Limb (tissue), 2 donors: ENCODE measurements around the gene BAMBI.

Source experiments
- DNase-seq, 2 donors: peaks; one replicate each; pipeline ENCODE4 v3.0.0-alpha.2; 2016; ENCODE audit errors: extremely low spot score in 2 of 2

Gene BAMBI

GRCh38 chr10:28704464-28705161, 27.3 kb downstream of the BAMBI start:
- DNase-seq, result peak in 1 of 2 donors; percentile 40

GRCh38 chr10:28705472-28705871, 28.2 kb downstream of the BAMBI start:
- DNase-seq, result no peak

DNA sequence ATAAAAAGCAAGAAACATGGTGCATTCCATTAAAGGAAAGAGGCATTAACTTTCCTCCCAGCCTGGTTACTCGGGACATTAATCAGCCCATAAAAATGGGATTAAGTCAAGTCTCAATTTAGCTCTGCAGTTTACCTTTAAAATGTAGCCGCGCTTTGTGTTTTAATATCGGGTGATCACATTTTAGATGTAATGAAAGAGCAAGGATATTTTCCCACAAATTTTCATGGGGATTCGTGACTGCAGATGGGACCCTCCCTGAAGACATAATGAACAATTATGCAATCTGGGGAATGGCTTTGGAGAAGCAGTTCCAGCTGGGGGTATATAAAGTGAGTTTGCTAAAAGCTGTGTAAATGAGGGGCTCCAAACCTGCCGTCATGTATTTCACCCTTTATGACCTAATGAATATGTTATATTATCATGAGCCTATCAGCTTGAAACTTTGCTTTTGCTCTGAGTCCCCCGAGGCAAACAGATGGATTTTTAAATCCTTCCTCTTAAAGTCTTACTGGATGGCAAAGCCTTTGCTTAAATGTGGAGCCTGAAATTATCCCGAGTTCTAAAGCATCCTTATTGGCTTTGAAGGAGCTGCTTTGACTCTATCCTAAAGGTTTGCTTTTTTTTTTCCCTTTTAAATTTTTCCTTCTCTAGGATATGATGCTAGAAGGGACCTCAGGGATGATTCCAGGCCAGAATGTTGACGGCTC, 31.8 kb downstream of the BAMBI start:
- no peak for DNase-seq

DNA sequence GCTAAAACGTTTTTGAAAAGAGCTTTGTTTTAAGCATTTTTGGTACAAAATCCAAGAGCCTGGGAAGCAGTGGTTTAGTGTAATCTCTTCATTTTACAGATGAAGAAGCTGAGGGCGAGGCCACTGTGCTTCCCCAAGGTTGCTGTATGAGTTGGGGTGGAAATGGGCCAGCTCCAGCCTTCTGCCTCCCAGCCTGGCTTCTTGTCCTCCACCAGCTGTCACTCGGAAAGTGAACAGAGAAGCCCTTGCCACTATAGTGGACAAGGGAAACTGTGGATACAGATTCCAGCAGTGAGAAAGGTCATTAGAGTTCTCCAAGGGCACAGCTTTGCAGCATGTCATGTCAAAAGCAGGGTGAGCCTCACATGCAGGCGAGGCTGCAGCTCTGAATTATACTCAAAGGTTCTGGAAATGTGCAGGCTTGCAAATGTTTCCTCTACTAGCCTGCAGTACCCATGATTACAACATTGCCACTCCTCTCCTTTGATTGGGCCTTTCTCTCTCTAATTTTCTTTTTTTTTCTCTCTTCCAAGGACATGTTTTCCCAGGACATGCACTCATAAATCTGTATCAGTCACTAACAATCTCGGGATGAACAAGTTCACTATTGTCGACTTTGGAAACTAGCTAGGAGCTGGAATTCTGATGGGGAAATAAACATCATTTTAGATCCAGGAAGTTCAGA, 33.0 kb downstream of the BAMBI start:
- DNase-seq, result no peak

GRCh38 chr10:28711041-28711440, 33.7 kb downstream of the BAMBI start:
- no peak for DNase-seq

- DNase-seq, result no peak
Measured at GRCh38 chr10:28711776-28712175, 34.5 kb downstream of the BAMBI start.

- DNase-seq, result no peak
Measured at GRCh38 chr10:28713626-28714352, 36.5 kb downstream of the BAMBI start.

DNA sequence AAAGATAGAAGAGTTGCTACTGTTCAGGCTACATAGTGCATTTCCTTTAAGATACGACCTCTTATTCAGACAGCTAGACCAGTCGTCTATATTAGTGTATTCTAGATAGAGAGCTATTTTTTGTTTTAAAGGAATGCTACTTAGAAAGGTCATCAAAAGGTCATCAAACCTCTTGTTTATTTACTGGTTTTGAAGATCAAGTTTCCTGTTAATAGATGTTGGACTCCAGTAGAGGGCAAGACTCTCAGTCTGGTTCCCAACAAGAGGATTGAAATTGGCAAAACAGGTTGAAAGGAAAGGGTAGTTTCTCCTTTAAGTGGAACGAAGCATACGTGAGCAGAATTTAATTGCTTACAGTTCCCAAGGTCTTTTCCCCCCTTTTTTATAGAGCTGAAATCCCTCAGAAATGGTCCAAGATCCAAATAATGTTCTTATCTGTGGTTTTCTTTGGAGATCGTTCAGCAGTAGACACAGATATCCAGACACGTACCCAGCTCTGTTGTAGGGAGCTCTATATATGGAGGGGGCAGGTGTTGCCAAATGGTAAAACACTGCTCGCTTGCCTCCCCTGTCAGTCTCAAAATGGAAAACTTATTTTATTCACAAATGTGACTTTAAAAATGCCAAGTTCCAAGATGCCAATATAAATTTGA, 37.2 kb downstream of the BAMBI start:
- no peak for DNase-seq

GRCh38 chr10:28715246-28715645, 37.9 kb downstream of the BAMBI start:
- no peak for DNase-seq

DNA sequence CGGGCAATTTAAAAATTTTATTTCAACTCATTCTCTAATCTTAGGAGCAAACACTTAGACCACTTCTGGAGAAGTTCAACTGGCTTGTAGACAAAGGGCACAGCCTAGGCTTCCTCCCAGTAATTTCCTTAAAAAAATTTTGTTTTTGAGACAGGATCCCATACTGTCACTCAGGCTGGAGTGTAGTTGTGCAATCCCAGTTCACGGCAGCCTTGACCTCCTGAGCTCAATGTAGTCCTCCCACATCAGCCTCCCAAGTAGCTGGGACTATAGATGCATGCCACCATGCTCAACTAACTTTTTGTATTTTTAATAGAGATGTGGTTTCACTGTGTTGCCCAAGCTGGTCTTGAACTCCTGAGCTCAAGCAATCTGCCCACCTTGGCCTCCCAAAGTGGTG, 38.4 kb downstream of the BAMBI start:
- DNase-seq, result no peak

DNA sequence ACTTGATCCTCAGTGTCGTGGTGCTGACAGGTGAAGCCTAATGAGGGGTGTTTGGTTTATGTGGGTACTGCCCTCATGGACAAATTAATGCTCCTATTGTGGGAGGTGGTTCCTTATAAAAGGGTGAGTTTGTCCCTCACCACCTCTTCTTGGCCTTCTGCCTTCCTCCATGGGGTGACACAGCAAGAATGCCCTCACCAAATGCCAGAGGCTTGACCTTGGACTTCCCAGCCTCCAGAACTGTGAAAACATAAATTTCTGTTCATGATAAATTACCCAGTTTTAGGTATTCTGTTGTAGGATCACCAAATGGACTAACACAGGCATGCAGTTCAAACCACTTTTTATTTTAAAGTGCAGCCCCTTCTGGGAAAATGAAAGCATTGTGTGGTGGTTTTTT, 39.4 kb downstream of the BAMBI start:
- no peak for DNase-seq

DNA sequence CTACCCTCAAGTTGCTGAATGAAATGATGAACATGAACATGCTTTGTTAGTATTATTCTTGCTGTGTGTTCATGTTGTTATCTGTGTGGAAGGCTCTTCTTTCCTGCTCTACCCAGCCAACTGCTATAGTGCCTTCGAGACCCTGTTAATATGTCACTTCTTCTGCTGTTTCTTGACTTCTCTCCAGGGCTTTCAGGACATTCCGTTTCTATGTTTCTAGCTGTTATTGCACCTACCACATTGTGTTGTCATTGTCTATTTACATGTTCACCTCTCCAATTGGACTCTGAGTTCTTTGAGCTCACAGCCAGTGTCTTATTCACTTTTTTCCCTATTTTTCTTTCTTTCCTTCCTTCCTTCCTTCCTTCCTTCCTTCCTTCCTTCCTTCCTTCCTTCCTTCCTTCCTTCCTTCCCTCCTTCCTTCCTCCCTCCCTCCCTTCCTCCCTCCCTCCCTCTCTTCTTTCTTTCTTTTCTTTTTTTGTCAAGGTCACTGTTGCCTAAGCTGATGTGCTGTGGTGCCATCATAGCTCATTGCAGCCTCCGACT, 40.4 kb downstream of the BAMBI start:
- DNase-seq, result no peak

- DNase-seq, result no peak
Measured at GRCh38 chr10:28719789-28720436, 42.6 kb downstream of the BAMBI start.

DNA sequence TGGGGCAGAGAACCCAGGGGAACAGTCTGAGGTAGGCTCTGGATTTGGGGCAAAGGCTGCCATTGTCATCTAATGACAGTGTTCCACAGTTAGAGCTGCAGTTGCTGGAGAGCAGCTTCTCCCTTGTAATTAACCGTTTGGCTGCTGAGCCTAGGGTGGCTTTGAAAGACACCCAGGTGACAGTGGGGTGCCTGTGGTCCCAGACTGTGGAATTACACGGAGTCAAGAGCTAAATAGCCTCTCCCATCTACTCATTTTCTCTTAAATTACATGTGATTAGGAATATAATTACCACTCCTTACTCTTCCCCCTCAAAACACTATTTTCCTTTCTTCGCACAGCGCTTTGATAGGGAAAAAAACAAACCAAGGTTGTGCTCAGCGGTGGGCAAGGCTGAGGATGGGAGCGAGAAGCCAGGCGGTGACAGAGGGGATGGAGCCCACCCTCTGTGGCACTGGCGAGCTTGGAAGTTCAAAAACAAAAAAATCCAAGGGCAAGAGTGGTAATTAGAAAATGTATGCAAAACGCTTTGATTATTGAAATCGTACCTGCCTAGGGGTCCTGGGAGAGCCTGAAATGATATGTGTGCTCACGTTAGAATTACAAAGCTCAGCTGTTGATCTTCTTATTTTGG, 44.1 kb downstream of the BAMBI start:
- DNase-seq, result no peak

DNA sequence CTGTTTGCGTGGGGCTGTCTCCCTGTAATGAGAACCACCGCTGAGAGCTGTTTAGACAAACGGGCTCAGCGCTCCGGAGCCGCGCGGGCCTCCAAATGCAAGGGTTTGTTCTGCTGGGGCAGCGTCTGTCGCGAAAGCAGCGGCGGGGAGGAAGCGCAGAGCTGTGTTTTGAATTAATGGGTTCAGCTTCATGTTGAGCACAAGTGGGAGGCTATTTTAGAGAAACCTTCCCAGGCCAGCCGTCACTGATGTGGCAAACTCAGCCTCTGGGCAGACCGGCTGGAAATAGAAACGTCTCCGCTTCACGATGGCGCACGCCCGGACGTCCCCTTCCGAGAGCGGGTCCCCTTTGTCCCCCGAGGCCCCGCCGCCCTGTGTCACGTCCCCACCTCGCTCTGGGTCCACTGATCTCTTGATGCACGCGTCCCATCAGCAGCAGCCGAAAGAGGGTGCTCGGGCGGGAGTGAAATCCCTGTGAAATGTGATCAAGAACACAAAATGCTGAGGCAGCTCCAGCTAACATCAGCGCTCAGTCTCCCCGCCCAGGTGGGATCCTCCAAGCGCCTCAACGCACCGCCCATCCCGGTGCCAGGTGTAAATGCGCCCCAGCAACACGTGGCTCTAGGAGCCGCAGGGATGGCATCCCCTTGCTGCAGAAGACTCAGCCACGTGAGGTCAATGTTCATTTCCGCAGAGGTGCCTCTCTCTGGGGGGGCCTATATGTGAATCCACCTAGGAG, 44.9 kb downstream of the BAMBI start:
- DNase-seq, result peak; percentile 10 to 58

GRCh38 chr10:28728366-28728765, 51.0 kb downstream of the BAMBI start:
- no peak for DNase-seq

DNA sequence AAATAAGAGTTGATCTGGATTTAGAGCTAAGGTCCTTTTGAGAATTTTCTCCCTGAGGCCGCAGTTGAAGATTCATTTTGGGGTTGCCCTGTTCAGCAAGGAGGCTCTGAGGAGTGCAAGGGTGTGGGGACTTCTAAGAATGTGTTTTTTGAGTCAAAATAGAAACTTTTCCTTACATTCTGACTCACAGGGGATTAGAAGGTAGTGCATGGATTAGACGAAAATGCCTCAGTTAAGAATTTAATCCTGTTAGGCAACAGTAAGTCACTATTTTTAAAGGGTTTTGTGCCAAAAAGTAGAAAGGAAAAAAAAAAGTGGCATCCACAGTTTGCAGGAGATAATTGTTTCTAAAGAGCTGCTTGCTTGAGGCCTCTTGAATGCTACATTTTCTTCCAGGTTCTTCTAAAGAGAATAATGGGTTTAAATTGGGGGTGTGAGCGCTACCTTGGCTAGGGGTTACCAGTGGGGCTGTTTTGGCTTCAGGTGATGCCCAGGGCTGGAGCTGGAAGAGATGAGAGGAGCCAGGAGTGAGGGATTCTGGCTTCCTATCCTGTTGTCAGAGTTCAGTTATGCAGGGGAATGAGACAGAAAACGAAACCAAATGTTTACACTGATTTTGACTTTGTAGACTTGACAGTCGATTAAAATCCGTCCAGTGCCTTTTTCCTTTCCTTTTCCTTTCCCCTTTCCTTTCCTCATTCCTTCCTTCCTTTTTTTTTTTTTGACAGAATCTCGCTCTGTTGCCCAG, 52.9 kb downstream of the BAMBI start:
- no peak for DNase-seq

GRCh38 chr10:28732091-28732490, 54.8 kb downstream of the BAMBI start:
- no peak for DNase-seq
